Measurements from ENCODE around the gene P2RX1.
"Not testable (repeated sequence)": the region's sequence is repeated elsewhere in the genome, so short reads cannot be mapped to it uniquely, and the experiment has no call there.

P2RX1 gene

GRCh38 chr17:3951003-3951402, 34.7 kb upstream of the P2RX1 start:
- no peak for DNase-seq

GRCh38 chr17:3950584-3950983, 34.3 kb upstream of the P2RX1 start:
- DNase-seq: no peak

GRCh38 chr17:3949418-3949817, 33.2 kb upstream of the P2RX1 start:
- no peak for DNase-seq

- DNase-seq: not testable (repeated sequence)
Measured at GRCh38 chr17:3948551-3948950, 32.3 kb upstream of the P2RX1 start.

- DNase-seq: no peak
Measured at GRCh38 chr17:3947318-3947810, 31.1 kb upstream of the P2RX1 start.

GRCh38 chr17:3946711-3947235, 30.5 kb upstream of the P2RX1 start:
- no peak for DNase-seq

- no peak for DNase-seq
Measured at GRCh38 chr17:3944485-3945388, 28.5 kb upstream of the P2RX1 start.

- no peak for DNase-seq
Measured at GRCh38 chr17:3943240-3943891, 27.1 kb upstream of the P2RX1 start.

- DNase-seq: no peak
Measured at GRCh38 chr17:3940965-3941698, 24.9 kb upstream of the P2RX1 start.

GRCh38 chr17:3937359-3937758, 21.1 kb upstream of the P2RX1 start:
- no peak for DNase-seq

- DNase-seq: no peak
Measured at GRCh38 chr17:3935825-3936355, 19.6 kb upstream of the P2RX1 start.

GRCh38 chr17:3935140-3935542, 18.9 kb upstream of the P2RX1 start:
- DNase-seq: no peak

GRCh38 chr17:3929764-3930163, 13.5 kb upstream of the P2RX1 start:
- no peak for DNase-seq

GRCh38 chr17:3929181-3929580, 12.9 kb upstream of the P2RX1 start:
- DNase-seq: no peak

- no peak for DNase-seq
Measured at GRCh38 chr17:3928406-3928805, 12.1 kb upstream of the P2RX1 start.

GRCh38 chr17:3927628-3928340, 11.5 kb upstream of the P2RX1 start:
- no peak for DNase-seq

GRCh38 chr17:3926860-3927627, 10.8 kb upstream of the P2RX1 start:
- no peak for DNase-seq

- no peak for DNase-seq
Measured at GRCh38 chr17:3925684-3926485, 9.6 kb upstream of the P2RX1 start.

- DNase-seq: no peak
Measured at GRCh38 chr17:3924512-3925350, 8.5 kb upstream of the P2RX1 start.

Measured in CD4-positive, alpha-beta T cell treated with Interleukin-4 for 4 hours (primary cell).